ENCODE measurements around the gene DAPK3.
A peak's percentile ranks its signal among the peaks of the same experiment; 100 is the strongest.
"Not testable (repeated sequence)": the region's sequence is repeated elsewhere in the genome, so short reads cannot be mapped to it uniquely, and the experiment has no call there.

DAPK3 gene

DNA sequence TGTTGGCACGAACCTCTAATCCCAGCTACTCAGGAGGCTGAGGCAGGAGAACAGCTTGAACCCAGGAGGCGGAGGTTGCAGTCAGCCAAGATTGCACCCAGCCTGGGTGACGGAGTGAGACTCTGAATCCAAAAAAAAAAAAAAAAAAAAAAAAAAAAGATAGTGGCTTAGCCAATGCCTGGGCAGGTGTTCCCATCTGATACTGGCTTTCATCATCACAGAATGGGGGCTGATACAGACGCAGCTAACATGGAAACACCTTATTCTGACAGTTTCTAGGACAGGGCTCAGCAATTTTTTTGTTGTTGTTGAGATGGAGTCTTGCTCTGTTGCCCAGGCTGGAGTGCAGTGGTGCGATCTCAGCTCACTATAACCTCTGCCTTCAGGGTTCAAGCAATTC is 29.9 kb upstream of the DAPK3 start:
- DNase-seq, result not testable (repeated sequence)

DNA sequence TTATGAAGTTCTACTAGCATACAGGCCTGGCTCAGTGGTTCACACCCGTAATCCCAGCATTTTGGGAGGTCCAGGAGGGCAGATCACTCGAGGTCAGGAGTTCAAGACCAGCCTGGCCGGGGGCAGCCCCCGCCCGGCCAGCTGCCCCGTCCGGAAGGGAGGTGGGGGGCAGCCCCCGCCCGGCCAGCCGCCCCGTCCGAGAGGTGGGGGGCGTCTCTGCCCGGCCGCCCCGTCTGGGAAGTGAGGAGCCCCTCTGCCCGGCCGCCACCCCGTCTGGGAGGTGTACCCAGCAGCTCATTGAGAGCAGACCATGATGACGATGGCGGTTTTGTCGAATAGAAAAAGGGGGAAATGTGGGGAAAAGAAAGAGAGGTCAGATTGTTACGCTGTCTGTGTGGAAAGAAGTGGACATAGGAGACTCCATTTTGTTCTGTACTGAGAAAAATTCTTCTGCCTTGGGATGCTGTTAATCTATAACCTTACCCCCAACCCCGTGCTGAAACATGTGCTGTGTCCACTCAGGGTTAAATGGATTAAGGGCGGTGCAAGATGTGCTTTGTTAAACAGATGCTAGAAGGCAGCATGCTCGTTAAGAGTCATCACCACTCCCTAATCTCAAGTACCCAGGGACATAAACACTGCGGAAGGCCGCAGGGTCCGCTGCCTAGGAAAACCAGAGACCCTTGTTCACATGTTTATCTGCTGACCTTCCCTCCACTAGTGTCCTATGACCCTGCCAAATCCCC is 27.9 kb upstream of the DAPK3 start:
- DNase-seq, result not testable (repeated sequence)

- no peak for DNase-seq
Measured at GRCh38 chr19:3995607-3996006, 24.7 kb upstream of the DAPK3 start.

DNA sequence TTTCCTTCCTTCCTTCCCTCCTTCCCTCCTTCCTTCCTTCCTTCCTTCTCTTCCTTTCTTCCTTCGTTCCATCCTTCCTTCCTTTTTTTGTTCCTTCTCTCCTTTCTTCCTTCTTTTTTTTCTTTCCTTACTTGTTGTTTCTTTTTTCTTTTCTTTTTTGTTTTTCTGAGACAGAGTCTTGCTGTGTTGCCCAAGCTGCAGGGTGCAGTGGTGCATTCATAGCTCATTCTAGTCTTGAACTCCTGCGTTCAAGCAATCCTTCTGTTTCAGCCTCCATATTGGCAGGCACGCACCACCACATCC is 19.9 kb upstream of the DAPK3 start:
- DNase-seq, result no peak

- peak; percentile 89 for DNase-seq
Measured at GRCh38 chr19:3987619-3988371, 16.9 kb upstream of the DAPK3 start.

DNA sequence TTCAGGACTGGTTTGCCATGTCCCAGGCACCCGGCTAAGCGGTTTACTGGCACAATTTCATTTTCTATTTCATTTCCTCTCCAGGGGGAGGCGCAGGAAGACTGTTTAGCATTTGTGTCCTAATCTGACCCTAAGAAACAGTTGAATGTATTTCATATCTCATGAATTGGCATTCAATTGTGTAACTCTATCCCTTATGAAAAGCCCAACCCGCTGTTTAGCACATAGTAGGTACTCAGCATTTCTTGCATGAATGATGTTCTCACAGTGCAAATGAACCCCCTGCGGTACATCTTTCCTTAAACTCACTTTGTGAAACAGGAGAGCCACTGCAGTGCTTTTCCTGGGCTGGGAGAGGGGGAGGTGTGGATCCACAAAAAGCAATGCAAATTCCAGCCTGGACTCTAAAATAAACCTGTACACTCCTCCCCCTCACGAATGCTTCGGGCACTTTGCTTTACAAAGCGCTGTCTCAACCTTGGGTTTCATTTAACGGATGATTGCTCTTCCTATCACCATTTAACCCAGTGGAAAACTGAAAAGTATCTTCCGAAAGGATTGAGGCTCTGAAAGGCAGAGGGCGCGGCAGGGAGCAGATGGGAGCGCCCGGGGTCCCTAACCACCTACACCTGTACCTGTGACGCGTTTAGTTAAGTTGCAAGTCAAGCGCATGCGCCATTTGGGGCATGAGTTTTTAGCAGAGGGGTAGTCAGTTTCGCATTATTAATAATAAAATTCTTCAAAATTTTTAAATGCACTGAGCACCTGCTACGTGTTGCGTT is 15.6 kb upstream of the DAPK3 start:
- peak; percentile 53 for DNase-seq

- no peak for DNase-seq
Measured at GRCh38 chr19:3985643-3986259, 14.9 kb upstream of the DAPK3 start.

GRCh38 chr19:3984908-3985642 is 14.2 kb upstream of the DAPK3 start, which contains the start of gene EEF2:
Gene EEF2 (minus strand): TSS chr19:3985463. CDS start chr19:3985380, 83 bp downstream.
- DNase-seq, result peak; percentile 91

DNA sequence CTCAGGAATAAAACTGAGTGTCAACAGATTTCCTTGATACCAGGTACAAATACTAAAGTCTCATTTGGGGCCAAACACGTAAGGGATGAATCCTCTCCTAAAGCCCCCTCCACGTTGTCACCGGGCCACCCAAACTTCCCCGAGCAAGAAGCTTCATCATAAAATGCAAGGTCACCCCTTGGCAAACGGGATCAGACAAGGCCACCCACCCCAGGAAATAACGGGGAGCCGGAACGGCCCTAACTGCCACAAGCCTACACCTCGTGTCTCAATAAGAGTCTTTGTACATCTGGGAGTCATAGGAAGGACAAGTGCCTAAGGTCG is 13.6 kb upstream of the DAPK3 start:
- DNase-seq, result no peak

DNA sequence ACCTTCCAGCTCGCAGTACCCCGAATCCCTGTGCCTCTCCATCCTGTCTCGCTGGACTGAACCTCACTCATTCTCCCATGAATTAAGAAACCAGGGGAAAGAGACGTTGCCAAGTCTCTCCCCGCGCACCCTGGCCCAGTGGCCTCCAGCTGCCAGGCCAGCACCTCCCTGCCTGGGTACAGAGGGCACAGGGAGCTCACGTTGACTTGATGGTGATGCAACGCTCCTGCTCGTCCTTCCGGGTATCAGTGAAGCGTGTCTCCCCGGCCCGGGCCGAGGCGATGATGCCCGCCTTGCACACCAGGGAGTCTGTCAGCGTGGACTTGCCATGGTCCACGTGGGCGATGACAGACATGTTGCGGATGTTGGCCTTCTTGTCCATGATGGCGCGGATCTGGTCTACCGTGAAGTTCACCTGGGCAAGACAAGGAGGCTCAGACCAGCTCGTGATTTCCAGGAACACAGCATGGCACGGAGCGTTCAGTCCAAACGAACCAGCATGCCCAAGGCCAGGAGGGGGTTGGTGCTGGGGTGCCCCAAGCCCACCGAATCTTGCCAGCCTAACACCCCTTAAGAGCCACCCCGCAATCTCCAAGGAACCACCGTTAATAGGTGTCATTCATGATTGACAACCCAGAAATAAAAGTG is 13.2 kb upstream of the DAPK3 start:
- no peak for DNase-seq

- DNase-seq, result no peak
Measured at GRCh38 chr19:3983542-3983914, 12.6 kb upstream of the DAPK3 start.

DNA sequence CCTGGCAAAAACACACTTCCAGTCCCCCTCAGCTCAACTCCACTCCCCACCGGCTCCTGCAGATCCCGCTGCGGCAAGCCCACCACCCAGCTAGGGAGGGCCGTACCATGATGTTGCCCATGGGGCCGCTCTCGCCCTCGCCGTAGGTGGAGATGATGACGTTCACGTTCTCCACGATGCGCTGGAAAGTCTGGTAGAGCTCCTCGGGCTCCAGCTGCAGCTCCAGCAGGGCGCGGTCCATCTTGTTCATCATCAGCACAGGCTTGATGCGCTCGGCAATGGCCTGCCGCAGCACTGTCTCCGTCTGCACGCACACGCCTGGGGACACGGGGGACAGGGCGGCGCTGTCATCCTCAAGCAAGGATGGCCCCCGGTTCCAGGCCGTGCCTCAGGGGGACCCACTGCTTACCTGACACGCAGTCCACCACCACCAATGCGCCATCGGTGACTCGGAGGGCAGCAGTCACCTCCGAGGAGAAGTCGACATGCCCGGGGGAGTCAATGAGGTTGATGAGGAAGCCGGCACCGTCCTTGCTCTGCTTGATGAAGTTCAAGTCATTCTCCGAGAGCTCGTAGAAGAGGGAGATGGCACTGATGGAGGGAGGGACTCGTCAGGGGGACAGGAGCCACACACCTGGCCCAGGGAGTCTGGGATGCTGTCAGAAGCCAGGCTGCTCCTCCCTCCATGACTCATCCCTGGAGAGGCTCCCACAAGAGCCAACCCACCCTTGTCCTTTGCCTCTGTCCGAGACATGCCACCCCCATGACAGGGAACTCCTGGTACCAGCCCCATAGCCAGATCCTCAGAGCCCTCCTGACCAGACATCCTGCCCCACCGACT is 12.0 kb upstream of the DAPK3 start:
- DNase-seq, result no peak

DNA sequence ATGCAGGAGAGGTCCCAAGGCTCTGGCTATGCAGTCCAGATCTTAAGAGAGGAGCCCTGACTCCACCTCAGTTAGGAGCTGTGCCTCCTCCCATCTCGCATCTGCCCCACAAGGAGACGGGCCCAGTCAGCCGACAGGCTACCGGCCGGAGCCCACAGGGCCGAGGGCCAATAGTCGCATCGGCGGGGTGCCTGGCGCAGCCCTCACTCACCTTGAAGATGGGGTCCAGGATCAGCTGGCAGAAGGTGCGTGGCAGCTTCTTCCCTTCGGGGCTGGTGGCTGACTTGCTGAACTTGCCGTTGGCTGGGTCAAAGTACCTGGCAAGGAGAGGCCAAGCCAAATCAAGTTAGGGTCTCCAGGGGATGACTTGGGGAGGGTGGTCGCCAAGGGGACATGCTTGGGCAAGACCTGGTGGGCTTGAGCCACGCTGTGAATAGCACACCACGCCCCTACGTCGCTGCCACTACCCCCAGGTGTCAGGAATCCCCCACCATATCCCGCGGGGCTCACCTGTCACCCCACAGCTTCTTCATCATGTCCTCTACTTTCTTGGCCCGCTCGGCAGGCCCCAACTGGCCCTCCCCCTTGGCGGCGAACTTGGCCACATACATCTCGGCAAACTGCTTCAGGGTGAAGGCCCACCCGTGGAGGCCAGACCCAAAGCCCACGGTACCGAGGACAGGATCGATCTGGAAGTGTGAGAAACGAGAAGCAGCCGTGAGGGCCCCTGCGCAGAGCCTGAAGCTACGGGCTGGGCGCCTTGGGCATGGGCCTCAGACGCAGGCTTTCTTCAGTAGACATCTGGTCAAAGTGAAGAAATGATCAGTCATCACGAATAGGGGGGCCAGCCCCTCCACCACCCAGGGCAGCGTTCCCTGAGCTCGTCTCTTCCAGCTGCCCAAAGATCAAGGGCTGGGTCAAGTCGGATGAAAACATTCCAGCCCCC is 11.1 kb upstream of the DAPK3 start:
- DNase-seq, result no peak

- no peak for DNase-seq
Measured at GRCh38 chr19:3981373-3981735, 10.5 kb upstream of the DAPK3 start.

DNA sequence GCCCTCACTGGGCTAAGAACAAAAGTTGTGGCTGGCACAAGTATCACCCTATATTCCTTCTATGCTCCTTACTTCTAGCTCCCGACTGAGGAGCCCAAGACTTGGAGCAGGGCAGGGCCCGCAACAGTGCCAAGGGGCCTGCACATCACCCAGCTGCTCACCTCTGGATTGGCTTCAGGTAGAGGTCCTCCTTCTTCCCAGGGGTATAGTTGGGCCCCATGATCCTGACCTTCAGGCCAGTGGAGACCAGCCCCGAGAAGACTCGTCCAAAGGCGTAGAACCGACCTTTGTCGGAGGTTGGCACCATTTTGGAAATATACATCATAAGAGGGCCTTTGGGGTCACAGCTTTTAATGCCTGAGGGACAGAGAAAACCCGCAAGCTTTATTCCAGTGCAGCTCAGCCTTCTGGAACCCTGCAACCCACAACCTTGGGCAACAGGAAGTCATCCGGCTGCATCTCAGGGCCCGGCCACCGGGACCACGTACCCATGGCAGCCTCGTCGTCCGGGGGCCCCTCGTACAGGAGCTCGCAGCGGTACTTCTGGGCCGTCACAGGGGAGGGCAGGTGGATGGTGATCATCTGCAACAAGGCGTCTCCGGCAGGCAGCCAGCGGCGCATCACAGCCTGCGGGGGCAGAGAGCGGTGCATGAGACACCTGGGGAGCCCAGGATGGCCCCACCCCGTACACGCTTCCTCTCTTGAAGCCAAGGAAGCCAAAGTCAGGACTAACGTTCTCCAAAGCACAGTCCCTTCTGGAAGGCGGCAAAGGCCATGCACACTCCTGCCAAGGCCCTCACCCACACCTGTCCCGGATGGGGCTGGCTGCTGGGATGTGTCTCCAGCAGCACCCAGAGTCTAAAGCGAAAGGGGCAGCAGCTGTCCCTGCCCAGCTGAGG is 9.7 kb upstream of the DAPK3 start:
- DNase-seq, result no peak

DNA sequence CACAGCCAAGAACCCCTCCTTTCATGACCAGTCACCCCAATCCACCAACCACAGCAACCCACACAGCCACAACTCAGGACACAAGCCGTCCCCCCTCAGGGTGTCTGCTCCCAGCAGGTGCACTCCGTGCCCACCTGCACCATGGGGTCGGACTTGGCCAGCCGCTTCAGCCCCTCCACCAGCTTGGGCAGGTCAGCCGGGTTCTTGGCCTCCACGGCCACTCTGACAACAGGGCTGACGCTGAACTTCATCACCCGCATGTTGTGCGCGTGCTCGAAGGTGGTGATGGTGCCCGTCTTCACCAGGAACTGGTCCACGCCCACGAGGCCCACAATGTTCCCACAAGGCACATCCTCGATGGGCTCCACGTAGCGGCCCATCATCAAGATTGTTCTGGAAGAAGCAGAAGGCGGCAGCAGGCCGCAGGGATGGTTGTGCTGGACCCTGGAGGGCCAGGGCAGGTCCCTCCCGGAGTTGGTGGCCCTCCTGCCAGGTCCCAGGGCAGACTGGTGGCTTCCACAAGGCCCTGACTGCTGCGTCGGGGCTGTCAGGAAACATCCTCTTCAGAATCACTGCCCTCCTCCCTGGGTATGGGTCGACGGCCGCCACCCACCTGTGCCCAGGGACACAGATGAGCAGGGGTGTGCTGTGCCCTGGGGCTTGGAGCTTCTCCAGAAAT is 8.9 kb upstream of the DAPK3 start:
- DNase-seq, result no peak

GRCh38 chr19:3979289-3979673 is 8.4 kb upstream of the DAPK3 start:
- DNase-seq, result no peak

- DNase-seq, result no peak
Measured at GRCh38 chr19:3978145-3978544, 7.2 kb upstream of the DAPK3 start.

Data from activated CD4-positive, alpha-beta T cell treated with anti-CD3 and anti-CD28 coated beads, Interleukin-2, amount 50 U/mL, for 1 hour (primary cell).